Breast epithelium (tissue), 4 donors: ENCODE data around the gene BAZ2B. TPM values are rescaled to one million over a fixed set of nuclear protein-coding genes. Genes with fewer than 3 reads are reported as not detected.
A peak's percentile ranks its signal among the peaks of the same experiment; 100 is the strongest.

ENCODE experiments used
- DNase-seq, 2 donors: peaks; one replicate each; pipeline ENCODE4 v3.0.0-alpha.2; 2019; ENCODE audit warnings: low spot score in 2 of 2
- H3K27ac ChIP-seq, 2 donors: fragments of 200-600 bp; sonication (generic) in 1 of 2; one replicate each; pipeline ENCODE4 v1.5.1; 2016 to 2019; ENCODE audit warnings: mild to moderate bottlenecking in 1 of 2
- H3K27me3 ChIP-seq, 2 donors: fragments of 200-600 bp; sonication (generic) in 1 of 2; one replicate each; pipeline versions ENCODE4 v1.5.1 to v1.6.0; 2017 to 2019; ENCODE audit warnings: control low read depth in 1 of 2, mild to moderate bottlenecking in 1 of 2
- H3K36me3 ChIP-seq: fragments of 200-600 bp; one replicate; pipeline ENCODE4 v1.5.1; 2019
- H3K4me1 ChIP-seq, 2 donors: fragments of 200-600 bp; sonication (generic); one replicate each; pipeline ENCODE4 v1.5.1; 2016 to 2019; ENCODE audit warnings: control low read depth in 1 of 2
- H3K4me3 ChIP-seq, 3 donors: fragments of 200-600 bp; sonication (generic); 1 replicate in 2 of 3; 2 replicates in 1 of 3; pipeline ENCODE4 v1.5.1; 2016 to 2019; ENCODE audit warnings: mild to moderate bottlenecking in 3 of 3, moderate library complexity in 2 of 3
- H3K9me3 ChIP-seq, 2 donors: fragments of 200-600 bp; sonication (generic) in 1 of 2; one replicate each; pipeline ENCODE4 v1.5.1; 2016 to 2019; ENCODE audit warnings: control low read depth in 1 of 2
- CTCF ChIP-seq, 3 donors: fragments of 450-650 bp; IDR thresholded peaks; one replicate each; pipeline ENCODE4 v1.5.1; 2016 to 2017; ENCODE audit warnings: antibody characterized with exemption in 3 of 3, mild to moderate bottlenecking in 3 of 3, moderate library complexity in 3 of 3
- POLR2A ChIP-seq: fragments of 450-650 bp; IDR thresholded peaks from one replicate; pipeline ENCODE4 v1.6.1; 2016; ENCODE audit warnings: antibody characterized with exemption, mild to moderate bottlenecking, moderate library complexity
- POLR2AphosphoS5 ChIP-seq, 3 donors: sonication (generic); formaldehyde crosslinking; IDR thresholded peaks; one replicate each; pipeline ENCODE4 v1.6.1; 2017; ENCODE audit warnings: antibody characterized with exemption in 3 of 3
- intact Hi-C: fragments of 100-400 bp; cut with DNase I; formaldehyde crosslinking; loops from one replicate; pipeline ENCODE4 v1.15.1; 2023; ENCODE audit warnings: low total_unique reads
- total RNA-seq, 3 donors: library from RNA; depleted of rRNA; stranded (reverse); fragments of >200 nt; gene quantifications; one replicate each; pipeline ENCODE4 v1.1.0, GENCODE V29; 2016

The BAZ2B gene
- total RNA-seq, 3 donors from 2014 or later = 86.1 to 250 (median 143) TPM

- Histone ChIP-seq H3K9me3 (no peaks in the 10 kb centered on the region), H3K36me3 (no peaks in the 10 kb centered on the region), H3K27me3 (no peaks in the 10 kb centered on the region), H3K27ac (peak overlapping the region; percentile 11 to 99), H3K4me1 (peaks cover 0 to 11% of the 10 kb centered on the region in 2 donors), H3K4me3 (peak overlapping the region in 1 of 3 donors; percentile 34)
- no peak for TF ChIP-seq POLR2AphosphoS5 (IDR thresholded peaks at IDR 0.05)
- TF ChIP-seq POLR2A = no peak
- no peak for TF ChIP-seq CTCF (IDR thresholded peaks at IDR 0.05)
- DNase-seq = no peak
- intact Hi-C loops = no loop called here
These were observed 4.0 kb downstream of the BAZ2B start for GRCh38 chr2:159612255-159612901.

- Histone ChIP-seq H3K36me3 (no peaks in the 10 kb centered on the region), H3K27ac (no peak overlapping the region), H3K27me3 (no peaks in the 10 kb centered on the region), H3K4me1 (peaks cover 0 to 16% of the 10 kb centered on the region in 2 donors), H3K9me3 (no peaks in the 10 kb centered on the region), H3K4me3 (no peak overlapping the region)
- intact Hi-C loops = loop anchor here (10.0 kb wide), 1 partner anchor 1835 kb away; no protein-coding TSS in a partner anchor
- no peak for DNase-seq
- no peak for TF ChIP-seq POLR2A
- no peak for TF ChIP-seq POLR2AphosphoS5 (IDR thresholded peaks at IDR 0.05)
- TF ChIP-seq CTCF (IDR thresholded peaks at IDR 0.05) = no peak
These were observed 6.4 kb downstream of the BAZ2B start for GRCh38 chr2:159609811-159610549.

DNA sequence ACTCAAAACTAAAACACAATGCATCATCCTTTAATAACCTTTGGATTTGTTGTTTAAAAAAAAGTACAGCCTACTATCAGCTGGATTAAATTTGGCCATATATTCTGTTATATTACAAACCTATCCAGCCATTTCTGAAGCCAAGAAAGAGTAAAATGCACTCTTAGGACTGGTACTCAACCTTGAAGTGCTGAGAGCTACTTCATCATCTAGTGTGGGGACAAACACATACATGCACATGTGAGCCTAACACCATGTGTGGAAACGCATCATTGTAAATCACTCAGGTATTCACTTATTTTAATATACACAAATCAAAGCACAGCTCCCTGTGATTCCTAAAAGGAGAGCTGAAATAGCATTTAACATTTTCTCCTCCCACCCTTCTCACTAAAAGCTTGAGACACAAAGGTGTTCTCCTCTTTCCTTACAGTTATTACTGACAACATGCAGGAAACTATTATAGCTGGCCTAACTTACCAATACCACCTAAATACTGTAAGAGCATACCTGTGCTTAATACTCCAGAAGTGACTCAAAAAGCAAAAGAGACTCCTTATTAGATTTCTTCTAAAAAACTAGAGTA is 7.5 kb downstream of the BAZ2B start:
- intact Hi-C loops = loop anchor here (10.0 kb wide), 1 partner anchor 1834 kb away; no protein-coding TSS in a partner anchor
- Histone ChIP-seq H3K27ac (peak overlapping the region in 1 of 2 donors; percentile 26), H3K36me3 (no peaks in the 10 kb centered on the region), H3K4me1 (peaks cover 0 to 16% of the 10 kb centered on the region in 2 donors), H3K4me3 (no peak overlapping the region), H3K27me3 (no peaks in the 10 kb centered on the region), H3K9me3 (no peaks in the 10 kb centered on the region)
- no peak for DNase-seq
- no peak for TF ChIP-seq CTCF (IDR thresholded peaks at IDR 0.05)
- no peak for TF ChIP-seq POLR2A
- TF ChIP-seq POLR2AphosphoS5 (IDR thresholded peaks at IDR 0.05) = no peak

DNA sequence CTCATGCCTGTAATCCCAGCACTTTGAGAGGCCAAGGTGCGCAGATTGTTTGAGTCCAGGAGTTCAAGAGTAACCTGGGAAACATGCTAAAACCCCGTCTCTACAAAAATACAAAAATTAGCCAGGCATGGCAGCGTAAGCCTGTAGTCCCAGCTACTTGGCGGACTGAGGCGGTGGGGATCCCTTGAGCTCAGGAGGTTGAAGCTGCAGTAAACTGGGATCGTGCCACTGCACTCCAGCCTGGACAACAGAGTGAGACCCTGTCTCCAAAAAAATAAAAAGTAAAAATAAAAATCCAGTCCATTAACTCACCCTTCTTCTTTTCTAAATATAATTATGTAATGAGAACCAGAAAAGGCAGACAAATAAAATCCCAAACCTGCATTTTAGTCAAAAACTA is 8.2 kb downstream of the BAZ2B start:
- intact Hi-C loops = loop anchor here (10.0 kb wide), 1 partner anchor 1833 kb away; no protein-coding TSS in a partner anchor
- no peak overlapping the region for H3K27ac ChIP-seq

More for the DNA sequence above, 8.2 kb downstream of the BAZ2B start:
- Histone ChIP-seq H3K27me3 (no peaks in the 10 kb centered on the region), H3K9me3 (no peaks in the 10 kb centered on the region), H3K4me1 (peaks cover 0 to 16% of the 10 kb centered on the region in 2 donors), H3K36me3 (no peaks in the 10 kb centered on the region), H3K4me3 (no peak overlapping the region)
- TF ChIP-seq CTCF (IDR thresholded peaks at IDR 0.05) (no peak), POLR2A (no peak), POLR2AphosphoS5 (IDR thresholded peaks at IDR 0.05) (no peak)
- DNase-seq = no peak
